HFFc6 (cell line): ENCODE data around the gene DCLK1. TPM values are rescaled to one million over a fixed set of nuclear protein-coding genes. Genes with fewer than 3 reads are reported as not detected.

Experiments used
- DNase-seq: peaks from one replicate; pipeline ENCODE4 v3.0.0-alpha.2; 2018
- H3K27ac Mint-ChIP-seq: 2 replicates; pipeline ENCODE4 v1.8.0; 2020; ENCODE audit warnings: mild to moderate bottlenecking, mixed read lengths
- H3K27me3 Mint-ChIP-seq: 2 replicates; pipeline ENCODE4 v1.8.0; 2021; ENCODE audit warnings: mild to moderate bottlenecking, moderate library complexity, mixed read lengths; ENCODE audit not compliant: insufficient read depth
- H3K36me3 Mint-ChIP-seq: 2 replicates; pipeline ENCODE4 v1.8.0; 2021; ENCODE audit warnings: low read depth, mixed read lengths
- H3K4me1 Mint-ChIP-seq: 2 replicates; pipeline ENCODE4 v1.8.0; 2020; ENCODE audit warnings: low read depth, mixed read lengths
- H3K4me3 Mint-ChIP-seq: 2 replicates; pipeline ENCODE4 v1.8.0; 2020; ENCODE audit warnings: mild to moderate bottlenecking, moderate library complexity, mixed read lengths
- H3K9me3 Mint-ChIP-seq: 2 replicates; pipeline ENCODE4 v1.8.0; 2020; ENCODE audit warnings: mild to moderate bottlenecking, mixed read lengths
- total RNA-seq, 6 experiments: library from RNA; stranded (reverse); fragmentation: NEBNext Ultra II Directional; extraction: Animal tissue kit (Norgen Biotek cat#: 25700); gene quantifications; 2 replicates in 1 of 6; 3 replicates in 5 of 6; pipeline ENCODE4 v1.2.3, GENCODE V29; 2021
- TF ChIP-seq, protein P1 (sequence below): fragments of 200-600 bp; sonication (generic); IDR thresholded peaks from 2 replicates; pipeline ENCODE4 v1.5.0; 2021; ENCODE audit warnings: antibody characterized with exemption, mild to moderate bottlenecking

The DCLK1 gene
- total RNA-seq, 6 experiments from 2014 or later, result not detected

DNA sequence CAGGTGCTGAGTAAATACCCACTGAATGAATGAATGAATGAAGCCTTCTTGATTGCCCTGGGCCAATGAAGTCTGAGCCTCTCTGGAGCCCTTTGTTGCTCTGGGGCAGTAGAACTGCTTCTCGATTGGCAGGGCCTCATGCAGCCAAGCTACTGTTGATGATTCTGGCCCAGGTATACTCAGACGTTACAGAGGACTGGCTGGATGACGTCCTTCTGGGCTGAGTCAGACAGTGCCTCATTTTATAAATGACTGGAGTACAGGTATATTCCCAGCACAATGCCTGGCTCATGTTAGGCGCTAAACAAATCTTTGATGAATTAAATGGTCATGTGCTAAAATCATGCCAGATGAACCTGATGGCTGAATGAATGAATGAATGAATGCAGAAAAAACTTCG lies 410.9 kb downstream of the DCLK1 start:
- Mint-ChIP-seq H3K27ac (no peak overlapping the region), H3K4me1 (peaks cover 61% of the 10 kb centered on the region), H3K27me3 (no peaks in the 10 kb centered on the region), H3K4me3 (peak overlapping the region; percentile 48; the same call in 1 of the 2 replicates), H3K9me3 (no peaks in the 10 kb centered on the region), H3K36me3 (no peaks in the 10 kb centered on the region)
- no peak for DNase-seq
- TF ChIP-seq, protein P1, sequence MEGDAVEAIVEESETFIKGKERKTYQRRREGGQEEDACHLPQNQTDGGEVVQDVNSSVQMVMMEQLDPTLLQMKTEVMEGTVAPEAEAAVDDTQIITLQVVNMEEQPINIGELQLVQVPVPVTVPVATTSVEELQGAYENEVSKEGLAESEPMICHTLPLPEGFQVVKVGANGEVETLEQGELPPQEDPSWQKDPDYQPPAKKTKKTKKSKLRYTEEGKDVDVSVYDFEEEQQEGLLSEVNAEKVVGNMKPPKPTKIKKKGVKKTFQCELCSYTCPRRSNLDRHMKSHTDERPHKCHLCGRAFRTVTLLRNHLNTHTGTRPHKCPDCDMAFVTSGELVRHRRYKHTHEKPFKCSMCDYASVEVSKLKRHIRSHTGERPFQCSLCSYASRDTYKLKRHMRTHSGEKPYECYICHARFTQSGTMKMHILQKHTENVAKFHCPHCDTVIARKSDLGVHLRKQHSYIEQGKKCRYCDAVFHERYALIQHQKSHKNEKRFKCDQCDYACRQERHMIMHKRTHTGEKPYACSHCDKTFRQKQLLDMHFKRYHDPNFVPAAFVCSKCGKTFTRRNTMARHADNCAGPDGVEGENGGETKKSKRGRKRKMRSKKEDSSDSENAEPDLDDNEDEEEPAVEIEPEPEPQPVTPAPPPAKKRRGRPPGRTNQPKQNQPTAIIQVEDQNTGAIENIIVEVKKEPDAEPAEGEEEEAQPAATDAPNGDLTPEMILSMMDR, result no peak

Other genes starting within 250 kb of the DCLK1 start
- gene SOHLH2, start 83.2 kb upstream of the DCLK1 start, total RNA-seq, result under 1 TPM in 5 of 6 experiments, not detected in 1; 0.18 to 0.43 (median 0.29) TPM
- 1 to 10 TPM; 1.3 to 2.5 (median 2.1) TPM for gene CCDC169, start 166.4 kb upstream of the DCLK1 start, total RNA-seq
- gene SPART, start 215.0 kb upstream of the DCLK1 start, total RNA-seq, result 10 to 100 TPM; 54.3 to 67.1 (median 58.6) TPM